ENCODE measurements around the gene NPEPPS.

- no peak for TF ChIP-seq GATA2 (IDR thresholded peaks at IDR 0.05; ENCODE audit: low read depth, low read length)
- TF ChIP-seq GATA3 (IDR thresholded peaks at IDR 0.05; ENCODE audit: low read depth, low read length), result no peak
Observed at GRCh38 chr17:47628014-47628566, 97.2 kb downstream of the NPEPPS start.

Data from SH-SY5Y (cell line).